AG09319 (cell line): ENCODE measurements around the gene TBC1D21.

Experiments
- DNase-seq: peaks from one replicate; pipeline ENCODE4 v3.0.0-alpha.2; 2010; ENCODE audit warnings: low read depth; ENCODE audit errors: extremely low read depth
- TF ChIP-seq, protein P1 (sequence below): IDR thresholded peaks from 2 replicates; pipeline ENCODE4 v1.5.1; 2011; ENCODE audit warnings: low read depth, mild to moderate bottlenecking, inconsistent platforms, low read length, moderate library complexity

The TBC1D21 gene

GRCh38 chr15:73912030-73912596 lies 38.7 kb downstream of the TBC1D21 start:
- DNase-seq = no peak
- TF ChIP-seq, protein P1, sequence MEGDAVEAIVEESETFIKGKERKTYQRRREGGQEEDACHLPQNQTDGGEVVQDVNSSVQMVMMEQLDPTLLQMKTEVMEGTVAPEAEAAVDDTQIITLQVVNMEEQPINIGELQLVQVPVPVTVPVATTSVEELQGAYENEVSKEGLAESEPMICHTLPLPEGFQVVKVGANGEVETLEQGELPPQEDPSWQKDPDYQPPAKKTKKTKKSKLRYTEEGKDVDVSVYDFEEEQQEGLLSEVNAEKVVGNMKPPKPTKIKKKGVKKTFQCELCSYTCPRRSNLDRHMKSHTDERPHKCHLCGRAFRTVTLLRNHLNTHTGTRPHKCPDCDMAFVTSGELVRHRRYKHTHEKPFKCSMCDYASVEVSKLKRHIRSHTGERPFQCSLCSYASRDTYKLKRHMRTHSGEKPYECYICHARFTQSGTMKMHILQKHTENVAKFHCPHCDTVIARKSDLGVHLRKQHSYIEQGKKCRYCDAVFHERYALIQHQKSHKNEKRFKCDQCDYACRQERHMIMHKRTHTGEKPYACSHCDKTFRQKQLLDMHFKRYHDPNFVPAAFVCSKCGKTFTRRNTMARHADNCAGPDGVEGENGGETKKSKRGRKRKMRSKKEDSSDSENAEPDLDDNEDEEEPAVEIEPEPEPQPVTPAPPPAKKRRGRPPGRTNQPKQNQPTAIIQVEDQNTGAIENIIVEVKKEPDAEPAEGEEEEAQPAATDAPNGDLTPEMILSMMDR = no peak

GRCh38 chr15:73914145-73914544 lies 40.8 kb downstream of the TBC1D21 start:
- no peak for DNase-seq
- TF ChIP-seq, protein P1 = no peak

DNA sequence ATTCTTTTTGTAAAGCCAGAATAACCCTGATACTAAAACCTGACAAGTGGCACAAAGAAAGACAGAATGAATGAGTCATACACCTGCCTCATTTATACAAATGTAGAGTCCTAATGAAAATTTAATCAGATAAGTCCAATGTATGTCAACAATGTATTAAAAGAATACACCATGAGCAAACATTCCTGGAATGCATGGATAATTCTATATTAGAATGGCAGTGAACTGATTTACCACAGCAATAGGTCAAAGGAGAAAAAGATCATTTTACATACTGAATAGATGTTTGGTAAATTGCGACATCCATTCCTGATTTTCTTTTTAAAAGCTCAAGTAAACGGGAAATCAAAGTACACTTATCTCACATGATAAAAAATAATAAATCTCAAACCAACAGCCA lies 41.7 kb downstream of the TBC1D21 start:
- TF ChIP-seq, protein P1 = no peak
- DNase-seq = no peak

DNA sequence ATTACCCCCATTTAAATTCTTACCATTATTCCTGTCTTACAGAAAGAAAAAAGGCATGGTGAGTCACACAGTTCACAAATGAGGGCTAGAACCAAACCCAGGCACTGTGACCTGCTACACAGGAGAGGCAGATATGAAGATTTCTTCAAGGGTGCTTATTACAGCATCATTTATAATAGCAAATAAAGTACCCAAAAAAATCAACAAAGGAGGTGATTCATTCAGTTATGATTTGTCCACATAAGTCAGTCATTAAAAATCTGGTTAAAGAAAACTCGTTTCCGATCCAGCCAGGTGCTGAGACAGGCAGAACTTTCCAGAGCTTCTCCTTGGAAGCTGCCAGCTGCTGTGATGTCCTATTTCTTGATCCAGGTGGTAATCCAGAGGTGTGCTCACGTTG lies 45.4 kb downstream of the TBC1D21 start:
- DNase-seq = no peak

DNA sequence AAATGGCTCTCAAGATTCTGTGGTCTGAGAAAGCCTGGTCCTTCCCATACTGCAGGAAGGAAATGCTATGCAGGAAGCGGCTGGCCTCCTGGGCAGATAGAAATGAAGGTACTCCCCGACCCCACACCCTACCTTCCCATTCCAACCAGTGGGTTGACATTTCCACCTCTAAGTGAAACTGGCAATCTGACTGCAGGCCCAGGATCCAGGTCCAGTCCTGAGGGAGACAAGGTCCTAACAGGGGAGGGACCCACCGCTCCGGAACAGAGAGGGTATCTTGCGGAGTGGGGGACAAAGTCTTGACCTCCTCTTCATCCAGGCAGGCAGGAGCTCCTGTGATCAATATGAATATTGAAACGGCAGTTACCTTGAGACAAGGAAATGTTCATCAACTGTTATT lies 46.3 kb downstream of the TBC1D21 start:
- no peak for DNase-seq
- TF ChIP-seq, protein P1 = no peak

More for the DNA sequence above, 45.4 kb downstream of the TBC1D21 start:
- TF ChIP-seq, protein P1 = no peak

DNA sequence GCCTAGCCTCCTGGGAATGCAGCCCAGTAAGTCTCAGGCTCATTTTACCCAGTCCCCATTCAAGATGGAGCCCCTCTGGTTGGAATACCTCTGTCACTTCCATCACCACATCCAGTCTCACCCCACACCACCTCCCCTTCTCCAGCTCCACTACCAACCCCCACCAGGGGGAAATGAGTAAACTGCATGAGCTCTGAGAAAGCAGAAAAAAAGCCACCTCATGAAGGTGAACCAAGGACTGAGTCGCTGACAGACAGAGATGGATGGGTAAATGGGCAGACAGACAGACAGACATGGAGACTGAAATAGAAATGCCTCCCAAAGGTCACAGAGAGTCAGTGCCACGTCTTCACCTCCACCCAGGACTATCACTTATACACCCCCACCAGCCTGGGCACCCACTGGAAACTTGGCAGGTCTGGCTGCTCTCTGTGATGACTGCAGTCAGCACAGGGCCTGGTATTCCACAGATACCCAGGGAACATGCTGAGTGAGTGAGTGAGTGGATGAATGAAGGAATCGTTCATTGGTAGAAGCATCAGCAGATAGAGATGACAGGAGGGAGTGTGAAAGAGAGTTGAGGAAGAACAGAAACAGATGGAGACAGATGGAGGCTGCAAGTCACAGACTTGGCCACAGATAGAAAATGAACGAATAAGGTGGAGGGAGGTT lies 48.0 kb downstream of the TBC1D21 start:
- TF ChIP-seq, protein P1 = no peak
- DNase-seq = no peak

- DNase-seq = no peak
- TF ChIP-seq, protein P1 = no peak
Measured at GRCh38 chr15:73922186-73923151, 49.1 kb downstream of the TBC1D21 start.
